Tibial artery (tissue), 4 donors: ENCODE measurements around the gene GTPBP6.

ENCODE experiments used
- DNase-seq, 2 donors: peaks; one replicate each; pipeline ENCODE4 v3.0.0-alpha.2; 2019
- H3K27ac ChIP-seq, 2 donors: fragments of 200-600 bp; sonication (generic) in 1 of 2; 1 replicate in 1 of 2; 2 replicates in 1 of 2; pipeline ENCODE4 v1.5.1; 2018 to 2019; ENCODE audit warnings: mild to moderate bottlenecking in 1 of 2
- H3K27me3 ChIP-seq, 2 donors: fragments of 200-600 bp; sonication (generic) in 1 of 2; one replicate each; pipeline versions ENCODE4 v1.5.1 to v1.6.0; 2016 to 2019
- H3K36me3 ChIP-seq, 3 donors: fragments of 200-600 bp; sonication (generic) in 2 of 3; one replicate each; pipeline ENCODE4 v1.5.1; 2016 to 2019; ENCODE audit warnings: mild to moderate bottlenecking in 2 of 3
- H3K4me1 ChIP-seq, 4 donors: fragments of 200-600 bp; sonication (generic) in 2 of 4; 1 replicate in 3 of 4; 2 replicates in 1 of 4; pipeline ENCODE4 v1.5.1; 2016 to 2019
- H3K4me3 ChIP-seq, 2 donors: fragments of 200-600 bp; sonication (generic) in 1 of 2; 1 replicate in 1 of 2; 2 replicates in 1 of 2; pipeline ENCODE4 v1.5.1; 2018 to 2019; ENCODE audit warnings: mild to moderate bottlenecking in 2 of 2
- H3K9me3 ChIP-seq, 3 donors: fragments of 200-600 bp; sonication (generic) in 1 of 3; one replicate each; pipeline ENCODE4 v1.5.1; 2016 to 2019
- CTCF ChIP-seq, 2 experiments: fragments of 200-600 bp in 1 of 2; fragments of 450-650 bp in 1 of 2; IDR thresholded peaks; one replicate each; pipeline ENCODE4 v1.5.1; 2017 to 2019; ENCODE audit warnings: antibody characterized with exemption in 2 of 2, mild to moderate bottlenecking in 1 of 2, moderate library complexity in 1 of 2
- intact Hi-C: fragments of 100-400 bp; cut with DNase I; formaldehyde crosslinking; loops from one replicate; pipeline ENCODE4 v1.15.0; 2023; ENCODE audit warnings: low total_unique reads

Gene GTPBP6

GRCh38 chrX:345020-345925 is 26.7 kb upstream of the GTPBP6 start:
- no peak overlapping the region for H3K27ac ChIP-seq
- DNase-seq, result peak in 1 of 2 donors; percentile 51
- no peaks in the 10 kb centered on the region for H3K9me3 ChIP-seq
- no peak overlapping the region for H3K4me3 ChIP-seq
- H3K36me3 ChIP-seq, result peaks cover 11 to 31% (median 23%) of the 10 kb centered on the region in 3 donors
- intact Hi-C loops, result no loop called here
- TF ChIP-seq CTCF (IDR thresholded peaks at IDR 0.05), result no peak
- no peaks in the 10 kb centered on the region for H3K27me3 ChIP-seq
- H3K4me1 ChIP-seq, result no peaks in the 10 kb centered on the region

- intact Hi-C loops, result no loop called here
- H3K36me3 ChIP-seq, result peaks cover 11 to 31% (median 23%) of the 10 kb centered on the region in 3 donors
- no peaks in the 10 kb centered on the region for H3K4me1 ChIP-seq
- no peaks in the 10 kb centered on the region for H3K27me3 ChIP-seq
- TF ChIP-seq CTCF (IDR thresholded peaks at IDR 0.05), result no peak
- no peak overlapping the region for H3K4me3 ChIP-seq
- H3K27ac ChIP-seq, result no peak overlapping the region
- peak in 1 of 2 donors; percentile 51 for DNase-seq
- no peaks in the 10 kb centered on the region for H3K9me3 ChIP-seq
Observed at GRCh38 chrX:344371-344901, 25.8 kb upstream of the GTPBP6 start.

GRCh38 chrX:341541-342101 is 23.0 kb upstream of the GTPBP6 start:
- intact Hi-C loops, result no loop called here
- Histone ChIP-seq H3K4me1 (no peaks in the 10 kb centered on the region), H3K36me3 (peaks cover 11 to 49% (median 30%) of the 10 kb centered on the region in 3 donors), H3K9me3 (no peaks in the 10 kb centered on the region), H3K4me3 (no peak overlapping the region), H3K27me3 (no peaks in the 10 kb centered on the region), H3K27ac (no peak overlapping the region)
- DNase-seq, result peak in 1 of 2 donors; percentile 55
- TF ChIP-seq CTCF (IDR thresholded peaks at IDR 0.05), result no peak

- intact Hi-C loops, result no loop called here
- TF ChIP-seq CTCF (IDR thresholded peaks at IDR 0.05), result no peak
- Histone ChIP-seq H3K4me1 (no peaks in the 10 kb centered on the region), H3K36me3 (peaks cover 11 to 51% (median 25%) of the 10 kb centered on the region in 3 donors), H3K27ac (no peak overlapping the region), H3K27me3 (no peaks in the 10 kb centered on the region), H3K9me3 (no peaks in the 10 kb centered on the region), H3K4me3 (no peak overlapping the region)
- peak in 1 of 2 donors; percentile 37 for DNase-seq
Observed at GRCh38 chrX:340641-341423, 22.2 kb upstream of the GTPBP6 start.

- TF ChIP-seq CTCF (IDR thresholded peaks at IDR 0.05), result no peak
- Histone ChIP-seq H3K36me3 (peaks cover 9 to 47% (median 25%) of the 10 kb centered on the region in 3 donors), H3K4me3 (no peak overlapping the region), H3K27ac (no peak overlapping the region), H3K4me1 (no peaks in the 10 kb centered on the region), H3K27me3 (no peaks in the 10 kb centered on the region), H3K9me3 (no peaks in the 10 kb centered on the region)
- DNase-seq, result no peak
- intact Hi-C loops, result no loop called here
Observed at GRCh38 chrX:340121-340520, 21.5 kb upstream of the GTPBP6 start.
